ENCODE data around the gene RABGGTA. TPM values are rescaled to one million over a fixed set of nuclear protein-coding genes. Genes with fewer than 3 reads are reported as not detected.

The RABGGTA gene
- total RNA-seq, 4 donors from 2014 or later, result 11.9 to 34.9 (median 22.6) TPM

DNA sequence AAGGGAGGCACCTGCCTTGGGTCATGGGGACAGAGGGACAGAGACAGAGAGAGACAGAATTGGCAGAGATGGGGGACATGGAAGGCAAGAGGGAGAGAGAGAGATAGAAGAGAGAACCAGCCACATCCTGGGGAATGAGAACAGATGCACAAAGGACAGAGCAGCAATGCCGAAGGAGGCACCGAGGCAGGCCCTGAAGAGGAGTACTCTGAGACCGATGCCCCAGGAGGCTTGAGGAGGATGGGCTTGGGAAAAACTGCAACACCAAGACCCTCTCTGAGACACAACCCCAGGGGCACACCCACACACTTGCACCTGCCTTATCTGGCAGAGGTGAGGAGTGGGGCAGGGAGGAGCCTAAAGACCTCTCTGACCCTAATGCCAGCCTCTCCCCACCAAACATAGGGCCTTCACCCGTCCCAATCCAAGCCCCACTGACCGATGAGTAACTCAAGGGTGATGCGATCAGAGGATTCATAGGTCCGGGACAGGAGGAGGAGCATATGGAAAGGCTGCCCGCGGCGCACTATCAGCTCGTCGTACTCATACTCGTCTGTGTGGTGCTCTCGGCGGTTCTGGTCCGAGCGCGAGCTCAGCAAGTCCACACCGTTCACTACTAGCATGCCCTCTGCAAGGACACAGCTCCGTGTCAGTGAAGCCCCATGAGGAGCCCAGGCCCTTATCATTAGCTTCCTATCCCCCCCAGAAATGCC is 10.0 kb downstream of the RABGGTA start:
- TF ChIP-seq, protein P1, sequence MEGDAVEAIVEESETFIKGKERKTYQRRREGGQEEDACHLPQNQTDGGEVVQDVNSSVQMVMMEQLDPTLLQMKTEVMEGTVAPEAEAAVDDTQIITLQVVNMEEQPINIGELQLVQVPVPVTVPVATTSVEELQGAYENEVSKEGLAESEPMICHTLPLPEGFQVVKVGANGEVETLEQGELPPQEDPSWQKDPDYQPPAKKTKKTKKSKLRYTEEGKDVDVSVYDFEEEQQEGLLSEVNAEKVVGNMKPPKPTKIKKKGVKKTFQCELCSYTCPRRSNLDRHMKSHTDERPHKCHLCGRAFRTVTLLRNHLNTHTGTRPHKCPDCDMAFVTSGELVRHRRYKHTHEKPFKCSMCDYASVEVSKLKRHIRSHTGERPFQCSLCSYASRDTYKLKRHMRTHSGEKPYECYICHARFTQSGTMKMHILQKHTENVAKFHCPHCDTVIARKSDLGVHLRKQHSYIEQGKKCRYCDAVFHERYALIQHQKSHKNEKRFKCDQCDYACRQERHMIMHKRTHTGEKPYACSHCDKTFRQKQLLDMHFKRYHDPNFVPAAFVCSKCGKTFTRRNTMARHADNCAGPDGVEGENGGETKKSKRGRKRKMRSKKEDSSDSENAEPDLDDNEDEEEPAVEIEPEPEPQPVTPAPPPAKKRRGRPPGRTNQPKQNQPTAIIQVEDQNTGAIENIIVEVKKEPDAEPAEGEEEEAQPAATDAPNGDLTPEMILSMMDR (IDR thresholded peaks at IDR 0.05; ENCODE audit: low read depth), result no peak

DNA sequence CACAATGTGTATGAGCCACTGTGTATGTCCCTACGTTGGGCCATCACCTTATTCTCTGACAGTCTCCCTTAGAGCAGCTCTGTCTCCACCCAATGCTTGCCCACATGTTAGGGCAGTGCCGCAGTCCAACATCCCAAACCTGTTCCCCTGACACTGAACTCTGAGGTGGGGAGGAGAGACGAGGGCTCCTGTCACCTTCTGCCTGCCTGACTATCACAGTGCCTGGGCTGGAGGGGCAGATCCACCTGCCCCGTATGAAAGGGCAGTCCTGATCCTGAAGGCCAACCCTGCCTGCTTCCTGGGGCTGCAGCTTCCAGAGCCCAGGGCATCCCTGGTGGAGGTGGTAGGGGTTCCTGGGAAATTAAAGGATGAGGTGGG is 10.6 kb downstream of the RABGGTA start:
- TF ChIP-seq, protein P1 (IDR thresholded peaks at IDR 0.05; ENCODE audit: low read depth), result no peak

DNA sequence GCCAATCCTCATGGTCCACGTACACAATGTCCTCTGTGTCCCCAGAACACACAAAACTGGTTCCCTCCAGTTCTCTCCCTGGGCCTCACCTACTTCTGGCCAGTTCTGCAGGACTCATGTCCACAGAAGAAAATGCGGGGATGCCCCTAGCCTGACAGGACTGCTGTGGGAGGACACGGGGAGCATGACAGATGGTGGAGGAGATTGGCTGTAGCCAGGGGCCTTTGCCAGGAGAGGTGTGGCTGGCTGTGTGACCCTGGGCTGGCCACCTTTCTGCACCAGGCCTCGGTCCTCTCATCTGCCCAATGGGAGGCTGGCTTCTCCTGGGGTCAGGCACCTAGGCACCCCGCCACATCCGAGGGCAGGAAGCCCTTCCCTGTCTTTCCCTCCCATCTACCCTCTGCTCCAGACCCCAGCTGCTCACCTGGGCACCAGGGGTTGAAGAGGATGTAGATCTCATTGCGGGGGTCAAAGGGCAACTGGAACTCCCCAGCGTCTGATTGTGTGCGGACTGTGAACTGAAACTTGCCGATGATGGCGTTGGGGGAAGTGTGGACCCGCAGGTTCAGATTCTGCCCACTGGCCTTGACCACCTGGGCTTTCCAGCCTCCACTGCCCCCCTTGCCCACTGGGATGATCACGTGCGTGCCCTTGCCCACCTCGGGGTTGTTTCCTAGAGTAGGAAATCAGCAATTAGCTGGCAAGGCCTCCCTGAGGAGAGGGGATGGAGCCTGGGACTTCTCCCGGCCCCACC is 11.2 kb downstream of the RABGGTA start:
- TF ChIP-seq, protein P1 (IDR thresholded peaks at IDR 0.05; ENCODE audit: low read depth), result no peak

DNA sequence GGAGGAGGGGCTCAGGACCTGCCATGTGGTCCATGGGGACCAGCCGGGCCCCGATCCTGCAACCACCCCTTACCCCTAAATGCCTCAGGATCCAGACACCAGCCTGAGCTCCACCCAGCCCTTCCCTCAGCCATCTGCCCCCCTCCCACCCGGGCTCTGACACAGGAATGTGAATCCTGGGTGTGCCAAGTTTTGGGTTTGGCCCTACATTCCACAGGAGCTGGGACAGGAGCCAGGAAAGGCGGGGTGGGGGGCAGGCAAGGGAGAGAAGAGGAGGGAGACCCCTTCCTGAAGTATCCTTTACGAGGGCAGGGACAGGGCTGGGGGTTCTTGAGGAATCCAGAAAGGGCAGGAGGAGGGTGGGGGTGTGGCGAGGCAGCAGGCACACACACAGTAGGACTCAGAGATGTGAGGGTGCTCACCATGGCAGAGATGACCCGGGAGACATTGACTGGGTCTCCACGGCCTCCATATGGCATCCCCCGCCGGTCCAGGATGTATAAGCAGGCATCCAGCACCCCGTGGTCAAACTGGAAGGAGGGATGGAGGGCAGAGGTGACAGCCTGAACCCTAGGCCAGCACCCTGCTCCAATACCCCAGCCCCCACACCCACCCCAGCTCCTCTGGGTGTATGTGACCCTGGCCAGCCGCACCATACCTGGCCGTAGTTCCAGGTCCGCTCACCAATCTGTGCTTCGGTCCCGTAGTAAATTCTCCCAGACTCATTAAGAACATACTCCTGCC is 11.9 kb downstream of the RABGGTA start:
- TF ChIP-seq, protein P1 (IDR thresholded peaks at IDR 0.05; ENCODE audit: low read depth), result no peak

DNA sequence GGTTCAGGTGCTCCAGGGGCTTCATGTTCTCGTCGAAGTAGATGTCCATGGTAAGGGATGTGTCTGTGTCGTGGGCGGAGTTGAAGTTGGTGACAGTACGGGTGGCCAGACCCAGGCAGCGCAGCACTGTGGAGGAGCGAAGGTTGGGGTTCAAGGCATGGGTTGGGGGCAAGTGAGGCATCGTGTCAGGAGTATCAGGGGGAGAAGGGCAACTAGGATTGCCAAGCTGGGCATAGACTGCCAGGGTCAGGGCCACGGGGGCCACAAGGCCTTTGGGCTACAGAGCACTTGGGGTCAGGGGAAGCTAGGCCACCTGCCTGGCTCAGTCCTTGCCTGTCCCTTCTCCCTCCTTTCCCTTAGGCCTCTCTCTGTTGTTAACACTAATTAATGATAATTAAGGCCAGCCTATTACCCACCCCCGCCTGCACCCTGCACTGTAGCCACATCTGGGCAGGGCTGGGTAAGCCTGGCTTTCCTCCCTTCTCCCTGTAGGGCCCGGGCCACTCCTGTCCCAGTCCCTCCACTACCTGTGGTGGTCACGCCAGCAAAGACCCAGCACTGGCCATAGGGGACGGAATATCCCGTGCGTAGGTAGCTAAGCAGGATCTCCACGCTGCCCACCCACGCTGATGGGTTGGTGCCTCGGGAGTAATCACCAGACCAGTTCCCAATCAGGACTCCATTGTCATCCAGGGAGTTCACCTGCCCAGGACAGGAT is 12.7 kb downstream of the RABGGTA start:
- TF ChIP-seq, protein P1 (IDR thresholded peaks at IDR 0.05; ENCODE audit: low read depth), result no peak

DNA sequence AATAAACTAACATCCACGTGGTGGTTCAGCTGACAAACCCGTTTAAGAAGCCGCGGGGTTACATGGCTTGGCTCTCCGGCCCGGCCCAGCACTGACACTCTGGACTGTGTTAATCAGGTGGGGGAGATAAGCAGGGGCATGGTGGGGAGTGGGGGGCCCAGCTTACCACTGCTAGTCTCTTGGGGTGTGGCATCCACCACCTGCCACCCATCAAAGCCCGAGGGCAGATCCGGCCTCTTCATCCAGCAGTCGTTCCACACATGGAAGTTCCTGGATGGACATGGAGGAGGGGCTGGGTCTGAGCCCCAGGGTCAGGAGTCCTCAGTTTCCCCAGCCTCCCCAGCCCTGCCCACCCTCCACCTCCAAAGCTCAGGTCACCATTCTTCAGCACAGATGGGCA is 13.3 kb downstream of the RABGGTA start:
- TF ChIP-seq, protein P1 (IDR thresholded peaks at IDR 0.05; ENCODE audit: low read depth), result no peak
